ENCODE measurements around the gene CECR2. TPM values are rescaled to one million over a fixed set of nuclear protein-coding genes. Genes with fewer than 3 reads are reported as not detected.

CECR2 gene
- total and polyA plus RNA-seq, 4 donors = 0.08 to 2.1 (median 0.37) TPM

- Histone ChIP-seq H3K4me3 (ENCODE audit: low read length in 2 of 2) (no peak overlapping the region), H3K4me1 (ENCODE audit: control insufficient read depth in 1 of 2, insufficient read depth in 2 of 2, low read length in 2 of 2) (no peaks in the 10 kb centered on the region), H3K36me3 (ENCODE audit: control insufficient read depth in 1 of 2, insufficient read depth in 2 of 2, low read length in 1 of 2) (no peaks in the 10 kb centered on the region), H3K27ac (ENCODE audit: low read depth in 1 of 2, low read length in 2 of 2) (no peak overlapping the region), H3K9me3 (ENCODE audit: control insufficient read depth, low read length) (peaks cover 12% of the 10 kb centered on the region), H3K27me3 (ENCODE audit: control insufficient read depth in 1 of 2, insufficient read depth in 2 of 2, low read length in 1 of 2) (no peaks in the 10 kb centered on the region)
- intact Hi-C loops (cut with DNase I) = no loop called here
- 81 to 84% methylated on average over 7 of the region's 7 CpGs for WGBS, 2 donors
- no peak for DNase-seq
- no peak for ATAC-seq (ENCODE audit: low FRiP score)
Measured at GRCh38 chr22:17384612-17385330, 15.5 kb downstream of the CECR2 start.

DNA sequence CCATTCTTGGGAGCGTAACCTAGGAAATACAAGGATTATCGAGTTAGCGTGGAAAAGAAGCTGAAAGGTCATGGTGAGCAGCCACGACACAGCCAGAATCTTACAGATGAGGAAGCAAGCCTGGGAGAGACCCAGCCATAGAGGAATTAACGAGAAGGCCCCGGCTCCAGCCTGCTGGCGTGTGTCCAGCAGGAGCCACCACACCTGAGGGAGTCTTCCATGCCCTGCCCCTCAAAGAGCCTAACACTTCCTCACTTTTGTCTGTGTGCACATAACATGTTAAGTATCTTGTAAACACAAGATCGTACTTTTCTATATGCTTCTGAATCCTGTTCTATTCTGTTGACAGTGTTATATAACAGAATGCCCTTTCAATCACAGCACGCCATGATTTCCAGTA is 18.1 kb downstream of the CECR2 start:
- intact Hi-C loops (cut with DNase I) = no loop called here
- Histone ChIP-seq H3K27ac (ENCODE audit: low read depth in 1 of 2, low read length in 2 of 2) (no peak overlapping the region), H3K36me3 (ENCODE audit: control insufficient read depth in 1 of 2, insufficient read depth in 2 of 2, low read length in 1 of 2) (no peaks in the 10 kb centered on the region), H3K4me3 (ENCODE audit: low read length in 2 of 2) (no peak overlapping the region), H3K27me3 (ENCODE audit: control insufficient read depth in 1 of 2, insufficient read depth in 2 of 2, low read length in 1 of 2) (no peaks in the 10 kb centered on the region), H3K4me1 (ENCODE audit: control insufficient read depth in 1 of 2, insufficient read depth in 2 of 2, low read length in 2 of 2) (no peaks in the 10 kb centered on the region), H3K9me3 (ENCODE audit: control insufficient read depth, low read length) (peaks cover 9% of the 10 kb centered on the region)
- DNase-seq (no peak), ATAC-seq (ENCODE audit: low FRiP score) (no peak)
- 76 to 82% methylated on average over 9 of the region's 9 CpGs for WGBS, 2 donors

DNA sequence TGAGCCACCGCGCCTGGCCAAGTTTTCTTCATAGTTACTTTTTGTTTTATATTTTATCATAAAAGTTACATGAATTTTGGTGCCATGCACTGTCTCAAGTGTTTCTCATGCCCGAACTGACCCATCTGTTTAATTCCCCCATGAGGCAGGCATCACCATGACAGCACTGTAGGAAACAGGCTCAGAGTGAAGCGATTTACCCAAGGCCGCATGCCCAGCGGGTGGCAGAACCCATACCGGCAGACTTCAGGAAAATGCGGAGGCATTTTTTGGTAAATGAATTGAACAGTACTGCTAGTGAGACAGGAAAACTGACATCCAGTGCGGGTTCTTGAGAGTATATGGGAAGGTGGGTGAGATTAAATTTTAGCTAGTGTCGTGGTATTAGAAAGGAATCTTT is 19.0 kb downstream of the CECR2 start:
- intact Hi-C loops (cut with DNase I) = no loop called here
- 76% methylated on average over 10 of the region's 10 CpGs for WGBS, 2 donors
- H3K4me3 ChIP-seq (ENCODE audit: low read length in 2 of 2) = no peak overlapping the region
- peaks cover 7% of the 10 kb centered on the region for H3K9me3 ChIP-seq (ENCODE audit: control insufficient read depth, low read length)
- no peak overlapping the region for H3K27ac ChIP-seq (ENCODE audit: low read depth in 1 of 2, low read length in 2 of 2)
- no peaks in the 10 kb centered on the region for H3K36me3 ChIP-seq (ENCODE audit: control insufficient read depth in 1 of 2, insufficient read depth in 2 of 2, low read length in 1 of 2)
- ATAC-seq (ENCODE audit: low FRiP score) (no peak), DNase-seq (no peak)
- H3K27me3 ChIP-seq (ENCODE audit: control insufficient read depth in 1 of 2, insufficient read depth in 2 of 2, low read length in 1 of 2) = no peaks in the 10 kb centered on the region
- no peaks in the 10 kb centered on the region for H3K4me1 ChIP-seq (ENCODE audit: control insufficient read depth in 1 of 2, insufficient read depth in 2 of 2, low read length in 2 of 2)

GRCh38 chr22:17390087-17390486 is 20.8 kb downstream of the CECR2 start:
- ATAC-seq (ENCODE audit: low FRiP score) = no peak
- H3K4me3 ChIP-seq (ENCODE audit: low read length in 2 of 2) = no peak overlapping the region
- no peak overlapping the region for H3K27ac ChIP-seq (ENCODE audit: low read depth in 1 of 2, low read length in 2 of 2)

GRCh38 chr22:17396516-17396915 is 27.3 kb downstream of the CECR2 start:
- no peak for DNase-seq
- ATAC-seq (ENCODE audit: low FRiP score) = no peak
- H3K36me3 ChIP-seq (ENCODE audit: control insufficient read depth in 1 of 2, insufficient read depth in 2 of 2, low read length in 1 of 2) = no peaks in the 10 kb centered on the region
- WGBS, 2 donors = 85% methylated on average over 3 of the region's 3 CpGs
- H3K4me3 ChIP-seq (ENCODE audit: low read length in 2 of 2) = no peak overlapping the region
- no peak overlapping the region for H3K27ac ChIP-seq (ENCODE audit: low read depth in 1 of 2, low read length in 2 of 2)
- intact Hi-C loops (cut with DNase I) = no loop called here
- peaks cover 2% of the 10 kb centered on the region for H3K9me3 ChIP-seq (ENCODE audit: control insufficient read depth, low read length)
- no peaks in the 10 kb centered on the region for H3K4me1 ChIP-seq (ENCODE audit: control insufficient read depth in 1 of 2, insufficient read depth in 2 of 2, low read length in 2 of 2)
- no peaks in the 10 kb centered on the region for H3K27me3 ChIP-seq (ENCODE audit: control insufficient read depth in 1 of 2, insufficient read depth in 2 of 2, low read length in 1 of 2)

More at GRCh38 chr22:17390087-17390486, 20.8 kb downstream of the CECR2 start:
- intact Hi-C loops (cut with DNase I) = no loop called here
- WGBS, 2 donors = 29 to 36% methylated on average over 5 of the region's 5 CpGs
- Histone ChIP-seq H3K27me3 (ENCODE audit: control insufficient read depth in 1 of 2, insufficient read depth in 2 of 2, low read length in 1 of 2) (no peaks in the 10 kb centered on the region), H3K9me3 (ENCODE audit: control insufficient read depth, low read length) (peaks cover 4% of the 10 kb centered on the region), H3K36me3 (ENCODE audit: control insufficient read depth in 1 of 2, insufficient read depth in 2 of 2, low read length in 1 of 2) (no peaks in the 10 kb centered on the region), H3K4me1 (ENCODE audit: control insufficient read depth in 1 of 2, insufficient read depth in 2 of 2, low read length in 2 of 2) (no peaks in the 10 kb centered on the region)
- no peak for DNase-seq

DNA sequence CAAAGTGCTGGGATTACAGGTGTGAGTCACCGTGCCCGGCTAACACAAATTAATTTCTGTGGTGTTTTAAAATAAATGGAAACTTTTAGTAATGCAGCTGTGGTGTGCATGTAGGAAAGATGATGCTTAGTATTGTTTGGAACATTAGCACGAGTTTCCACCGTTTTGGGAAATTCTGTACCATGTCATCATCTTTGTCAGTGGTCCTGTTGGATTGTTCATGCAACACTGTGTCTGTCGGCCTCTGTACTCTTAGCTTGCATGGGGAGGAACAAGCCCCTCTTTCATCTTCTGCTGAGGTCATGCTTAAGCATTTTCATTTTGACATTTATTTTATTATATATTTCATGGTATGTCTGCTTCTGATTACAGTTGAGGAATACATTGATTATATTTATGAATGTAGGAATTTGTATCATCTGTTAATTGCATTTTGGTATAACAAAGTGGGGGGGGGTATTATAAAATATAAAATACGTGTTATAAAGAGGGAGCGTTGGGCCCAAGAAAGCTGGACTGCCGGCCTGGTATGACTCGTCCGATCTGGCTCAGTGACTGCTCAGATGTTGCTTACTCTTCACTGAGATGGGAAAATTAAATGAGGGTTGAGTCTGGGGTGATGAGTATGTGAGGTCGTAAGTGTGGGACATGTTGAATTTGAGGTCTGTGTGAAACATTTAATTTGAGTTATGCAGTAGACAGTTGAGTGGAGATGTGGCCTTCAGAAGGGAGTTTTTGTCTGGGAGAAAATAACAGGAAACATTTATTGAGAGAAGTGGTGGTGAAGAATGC is 28.7 kb downstream of the CECR2 start:
- no peaks in the 10 kb centered on the region for H3K36me3 ChIP-seq (ENCODE audit: control insufficient read depth in 1 of 2, insufficient read depth in 2 of 2, low read length in 1 of 2)
- intact Hi-C loops (cut with DNase I) = no loop called here
- 74 to 80% methylated on average over 11 of the region's 11 CpGs for WGBS, 2 donors
- ATAC-seq (ENCODE audit: low FRiP score) (no peak), DNase-seq (no peak)
- no peak overlapping the region for H3K27ac ChIP-seq (ENCODE audit: low read depth in 1 of 2, low read length in 2 of 2)
- H3K4me1 ChIP-seq (ENCODE audit: control insufficient read depth in 1 of 2, insufficient read depth in 2 of 2, low read length in 2 of 2) = no peaks in the 10 kb centered on the region
- H3K27me3 ChIP-seq (ENCODE audit: control insufficient read depth in 1 of 2, insufficient read depth in 2 of 2, low read length in 1 of 2) = no peaks in the 10 kb centered on the region
- H3K4me3 ChIP-seq (ENCODE audit: low read length in 2 of 2) = no peak overlapping the region
- peaks cover 2% of the 10 kb centered on the region for H3K9me3 ChIP-seq (ENCODE audit: control insufficient read depth, low read length)

- intact Hi-C loops (cut with DNase I) = no loop called here
- Histone ChIP-seq H3K9me3 (ENCODE audit: control insufficient read depth, low read length) (peaks cover 2% of the 10 kb centered on the region), H3K36me3 (ENCODE audit: control insufficient read depth in 1 of 2, insufficient read depth in 2 of 2, low read length in 1 of 2) (no peaks in the 10 kb centered on the region), H3K4me3 (ENCODE audit: low read length in 2 of 2) (no peak overlapping the region), H3K27me3 (ENCODE audit: control insufficient read depth in 1 of 2, insufficient read depth in 2 of 2, low read length in 1 of 2) (no peaks in the 10 kb centered on the region), H3K4me1 (ENCODE audit: control insufficient read depth in 1 of 2, insufficient read depth in 2 of 2, low read length in 2 of 2) (no peaks in the 10 kb centered on the region), H3K27ac (ENCODE audit: low read depth in 1 of 2, low read length in 2 of 2) (no peak overlapping the region)
- DNase-seq (no peak), ATAC-seq (ENCODE audit: low FRiP score) (no peak)
- 58 to 66% methylated on average over 3 of the region's 3 CpGs for WGBS, 2 donors
Measured at GRCh38 chr22:17400305-17400704, 31.0 kb downstream of the CECR2 start.

DNA sequence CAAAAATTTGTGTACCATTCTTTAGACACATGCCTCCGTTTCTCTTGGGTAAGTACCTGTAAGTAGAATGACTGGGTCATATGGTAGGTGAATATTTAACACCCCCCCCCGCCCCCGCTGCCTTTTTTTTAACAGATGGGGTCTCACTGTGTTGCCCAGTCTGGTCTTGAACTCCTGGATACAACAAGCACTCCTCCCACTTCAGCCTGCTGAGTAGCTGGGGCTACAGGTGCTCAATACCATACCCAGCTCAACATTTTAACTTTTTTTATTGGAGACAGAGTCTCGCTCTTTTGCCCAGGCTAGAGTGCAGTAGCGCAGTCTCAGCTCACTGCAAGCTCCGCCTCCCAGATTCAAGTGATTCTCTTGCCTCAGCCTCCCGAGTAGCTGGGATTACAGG is 32.5 kb downstream of the CECR2 start:
- DNase-seq (no peak), ATAC-seq (ENCODE audit: low FRiP score) (no peak)
- H3K4me1 ChIP-seq (ENCODE audit: control insufficient read depth in 1 of 2, insufficient read depth in 2 of 2, low read length in 2 of 2) = no peaks in the 10 kb centered on the region
- H3K9me3 ChIP-seq (ENCODE audit: control insufficient read depth, low read length) = peaks cover 1% of the 10 kb centered on the region
- no peak overlapping the region for H3K4me3 ChIP-seq (ENCODE audit: low read length in 2 of 2)
- WGBS, 2 donors = 91 to 93% methylated on average over 7 of the region's 7 CpGs
- H3K27me3 ChIP-seq (ENCODE audit: control insufficient read depth in 1 of 2, insufficient read depth in 2 of 2, low read length in 1 of 2) = no peaks in the 10 kb centered on the region
- no peaks in the 10 kb centered on the region for H3K36me3 ChIP-seq (ENCODE audit: control insufficient read depth in 1 of 2, insufficient read depth in 2 of 2, low read length in 1 of 2)
- no peak overlapping the region for H3K27ac ChIP-seq (ENCODE audit: low read depth in 1 of 2, low read length in 2 of 2)
- intact Hi-C loops (cut with DNase I) = no loop called here

- no peaks in the 10 kb centered on the region for H3K36me3 ChIP-seq (ENCODE audit: control insufficient read depth in 1 of 2, insufficient read depth in 2 of 2, low read length in 1 of 2)
- H3K4me3 ChIP-seq (ENCODE audit: low read length in 2 of 2) = no peak overlapping the region
- DNase-seq = no peak
- H3K27ac ChIP-seq (ENCODE audit: low read depth in 1 of 2, low read length in 2 of 2) = no peak overlapping the region
- intact Hi-C loops (cut with DNase I) = no loop called here
- no peaks in the 10 kb centered on the region for H3K4me1 ChIP-seq (ENCODE audit: control insufficient read depth in 1 of 2, insufficient read depth in 2 of 2, low read length in 2 of 2)
- no peaks in the 10 kb centered on the region for H3K9me3 ChIP-seq (ENCODE audit: control insufficient read depth, low read length)
- no peaks in the 10 kb centered on the region for H3K27me3 ChIP-seq (ENCODE audit: control insufficient read depth in 1 of 2, insufficient read depth in 2 of 2, low read length in 1 of 2)
- no peak for ATAC-seq (ENCODE audit: low FRiP score)
Measured at GRCh38 chr22:17402293-17402692, 33.0 kb downstream of the CECR2 start.
